ENCODE results near the gene PGS1. TPM values are rescaled to one million over a fixed set of nuclear protein-coding genes. Genes with fewer than 3 reads are reported as not detected.
A peak's percentile ranks its signal among the peaks of the same experiment; 100 is the strongest.

The PGS1 gene
- total and polyA plus RNA-seq, 2 of the 8 experiments (the other 6 are each of a cell fraction or from before 2014, with no cell fraction given), result 46.7 to 60.0 TPM

- Histone ChIP-seq H3K4me1 (replicated peaks in 1 of 4; ENCODE audit: control insufficient read depth in 3 of 4, insufficient read depth in 4 of 4, low read length in 3 of 4) (peaks cover 23 to 37% (median 28%) of the 10 kb centered on the region in 4 experiments), H3K79me1 (ENCODE audit: low read depth, low read length) (peaks cover 3% of the 10 kb centered on the region; the same call in 1 of the 2 replicates), H3K23ac (ENCODE audit: insufficient read length) (no peak overlapping the region), H3K4me3 (ENCODE audit: extremely low read depth in 1 of 4, insufficient read depth in 2 of 4, low read depth in 3 of 4, low read length in 4 of 4) (peak overlapping the region in 3 of 4 experiments; percentile 8 to 36 (median 26); a peak in 3 of 8 replicates), H3K23me2 (ENCODE audit: low read depth, low read length) (peaks cover 7% of the 10 kb centered on the region; the same call in 1 of the 2 replicates), H4K8ac (ENCODE audit: extremely low read depth, insufficient read depth, low read length) (peak overlapping the region; percentile 72; the same call in 1 of the 2 replicates), H3K27ac (ENCODE audit: low read depth, low read length) (peak overlapping the region; percentile 95), H3K14ac (ENCODE audit: insufficient read length) (no peak overlapping the region), H2BK20ac (ENCODE audit: low read length) (peak overlapping the region; percentile 37), H3K27me3 (replicated peaks in 1 of 4; ENCODE audit: control insufficient read depth in 3 of 4, extremely low read depth in 1 of 4, insufficient read depth in 3 of 4, low read length in 3 of 4) (no peaks in the 10 kb centered on the region), H2BK12ac (ENCODE audit: low read depth, low read length) (peak overlapping the region; percentile 92), H2BK120ac (replicated peaks; ENCODE audit: low read depth, low read length) (peak overlapping the region; percentile 94), H4K91ac (replicated peaks; ENCODE audit: insufficient read length, low read length) (peak overlapping the region; percentile 2), H2AK5ac (ENCODE audit: low read depth, low read length) (peak overlapping the region; percentile 67), H3K18ac (ENCODE audit: extremely low read depth, low read length) (peak overlapping the region; percentile 49; the same call in 1 of the 2 replicates), H3K56ac (replicated peaks; ENCODE audit: insufficient read length, low read depth, low read length) (peak overlapping the region; percentile 23), H3K36me3 (ENCODE audit: control insufficient read depth in 2 of 4, insufficient read depth in 4 of 4, low read length in 3 of 4) (no peaks in the 10 kb centered on the region), H3K4ac (replicated peaks; ENCODE audit: insufficient read length, low read depth, low read length) (peak overlapping the region; percentile 29), H2BK5ac (ENCODE audit: low read depth, low read length) (peak overlapping the region; percentile 98), H2AFZ (ENCODE audit: low read length) (no peak overlapping the region), H4K5ac (ENCODE audit: insufficient read length, low read depth, low read length) (peak overlapping the region; percentile 65), H3K9me3 (ENCODE audit: insufficient read depth in 2 of 2, low read depth in 1 of 2, low read length in 1 of 2) (no peaks in the 10 kb centered on the region), H3K4me2 (ENCODE audit: insufficient read depth in 1 of 2, low read depth in 2 of 2, low read length in 2 of 2) (peak overlapping the region; percentile 51 to 71), H4K20me1 (replicated peaks in 1 of 2; ENCODE audit: control insufficient read depth in 1 of 2, insufficient read depth in 2 of 2, low read length in 2 of 2) (peaks cover 0 to 9% of the 10 kb centered on the region in 2 experiments), H3K9ac (replicated peaks in 1 of 4; ENCODE audit: extremely low read depth in 1 of 4, low read depth in 3 of 4, low read length in 3 of 4) (peak overlapping the region in 3 of 4 experiments; percentile 44 to 58 (median 57); a peak in 4 of 7 replicates), H3K79me2 (ENCODE audit: control insufficient read depth in 1 of 2, insufficient read depth in 2 of 2, low read length in 2 of 2) (peaks cover 17 to 20% of the 10 kb centered on the region in 2 experiments), H2BK15ac (ENCODE audit: low read length) (peak overlapping the region; percentile 85)
- POLR2A ChIA-PET (ENCODE audit: partially characterized antibody), result interaction anchor here (0.7 to 1.4 kb wide), 3 partner anchors 9 to 26 kb away, joined by 3 to 6 read pairs (median 3); no protein-coding TSS in a partner anchor
- WGBS, 2 experiments (ENCODE audit: extremely low coverage in 1 of 2, insufficient coverage in 1 of 2, insufficient read length in 1 of 2, insufficient replicate concordance in 2 of 2, low coverage in 1 of 2, low lambda C conversion rate in 2 of 2, missing lambda C conversion rate in 1 of 2), result 81% methylated on average over 9 of the region's 9 CpGs; no CpG with 5 or more reads in 1 of the 2 experiments
- TF ChIP-seq EZH2 (IDR thresholded peaks at IDR 0.05; ENCODE audit: low read depth, low read length, severe bottlenecking) (no peak), RNF2 (IDR thresholded peaks at IDR 0.05; ENCODE audit: borderline replicate concordance, low read depth, low read length, missing control alignments, poor library complexity, severe bottlenecking) (no peak), SUZ12 (IDR thresholded peaks at IDR 0.05; ENCODE audit: low read length) (no peak), TEAD4 (IDR thresholded peaks at IDR 0.05; ENCODE audit: low read depth, low read length) (no peak), RAD21 (IDR thresholded peaks at IDR 0.05 in 1 of 2, conservative IDR thresholded peaks at IDR 0.05 in 1 of 2; ENCODE audit: low read depth in 2 of 2, low read length in 2 of 2) (no peak), SIN3A (conservative IDR thresholded peaks at IDR 0.05 in 1 of 2, IDR thresholded peaks at IDR 0.05 in 1 of 2; ENCODE audit: low read depth in 1 of 2, low read length in 2 of 2) (no peak), SAP30 (IDR thresholded peaks at IDR 0.05; ENCODE audit: insufficient read depth, insufficient replicate concordance, low read length) (no peak), NRF1 (IDR thresholded peaks at IDR 0.05; ENCODE audit: low read depth, low read length) (no peak), SP1 (IDR thresholded peaks at IDR 0.05; ENCODE audit: low read depth, low read length) (no peak), GABPA (IDR thresholded peaks at IDR 0.05; ENCODE audit: borderline replicate concordance, insufficient read depth, low read length) (no peak)
- no peak for FAIRE-seq
- CTCF ChIA-PET (ENCODE audit: partially characterized antibody), result interaction anchor here (0.8 to 20.5 kb wide), 5 partner anchors 16 to 125 kb away, joined by 3 to 257 read pairs (median 4); no protein-coding TSS in a partner anchor
- DNase-seq (ENCODE audit: low read depth in 1 of 2, low spot score in 2 of 2), result no peak
Observed at GRCh38 chr17:78375401-78376151, 2.9 kb upstream of the PGS1 start.
